Right renal cortex interstitium (tissue), 3 donors: ENCODE data around the gene SFXN2. TPM values are rescaled to one million over a fixed set of nuclear protein-coding genes. Genes with fewer than 3 reads are reported as not detected.
A peak's percentile ranks its signal among the peaks of the same experiment; 100 is the strongest.
"Not testable (repeated sequence)": the region's sequence is repeated elsewhere in the genome, so short reads cannot be mapped to it uniquely, and the experiment has no call there.

Source experiments
- DNase-seq, 3 donors: peaks; one replicate each; pipeline ENCODE4 v3.0.0-alpha.2; 2013; ENCODE audit warnings: low read depth in 3 of 3, low spot score in 2 of 3
- polyA plus RNA-seq, 3 donors: library from polyadenylated mRNA; unstranded; fragments of 120-200 nt; gene quantifications; one replicate each; pipeline ENCODE4 v1.2.1, GENCODE V29; 2013; ENCODE audit not compliant: insufficient read length in 3 of 3

Gene SFXN2
- polyA plus RNA-seq, 3 donors, result 44.0 to 48.3 (median 47.1) TPM

DNA sequence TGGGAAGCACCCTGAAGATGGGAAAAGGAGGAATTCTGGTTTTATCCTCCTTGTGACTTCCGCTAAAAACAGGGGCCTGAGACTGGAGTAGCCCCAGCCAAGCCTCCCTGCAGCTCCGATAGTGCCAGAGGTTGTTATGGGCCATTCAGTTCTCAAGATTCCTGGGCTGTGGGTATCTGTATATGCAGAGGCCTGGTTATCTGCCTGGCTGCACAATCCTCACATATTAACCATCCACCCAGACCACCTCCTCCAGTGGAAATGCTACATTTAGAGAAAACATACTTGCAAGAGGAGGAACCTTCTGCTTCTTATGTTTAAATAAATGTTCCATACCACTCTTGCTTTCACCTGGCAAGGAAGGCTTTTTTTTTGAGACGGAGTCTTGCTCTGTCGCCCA lies 34.8 kb upstream of the SFXN2 start:
- DNase-seq, result no peak

DNA sequence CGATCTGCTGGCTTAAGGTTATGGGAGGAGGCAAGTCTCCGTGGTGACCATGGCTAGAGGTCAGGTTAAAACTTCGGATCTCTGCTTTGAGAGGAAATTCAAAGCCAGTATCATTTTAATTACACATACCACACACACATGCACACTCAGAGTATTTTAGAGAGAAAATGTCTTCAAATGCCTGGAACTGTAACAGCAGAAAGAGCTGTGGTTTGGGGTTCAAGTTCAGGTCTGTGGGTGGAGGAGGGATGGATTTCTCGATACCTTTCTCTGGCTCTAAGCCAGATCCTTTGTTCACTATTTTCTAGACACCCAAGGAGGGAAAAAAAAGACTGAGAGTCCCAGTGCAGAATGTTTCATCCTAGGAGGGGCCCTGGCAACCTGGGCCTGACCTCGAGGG lies 32.7 kb upstream of the SFXN2 start:
- no peak for DNase-seq

DNA sequence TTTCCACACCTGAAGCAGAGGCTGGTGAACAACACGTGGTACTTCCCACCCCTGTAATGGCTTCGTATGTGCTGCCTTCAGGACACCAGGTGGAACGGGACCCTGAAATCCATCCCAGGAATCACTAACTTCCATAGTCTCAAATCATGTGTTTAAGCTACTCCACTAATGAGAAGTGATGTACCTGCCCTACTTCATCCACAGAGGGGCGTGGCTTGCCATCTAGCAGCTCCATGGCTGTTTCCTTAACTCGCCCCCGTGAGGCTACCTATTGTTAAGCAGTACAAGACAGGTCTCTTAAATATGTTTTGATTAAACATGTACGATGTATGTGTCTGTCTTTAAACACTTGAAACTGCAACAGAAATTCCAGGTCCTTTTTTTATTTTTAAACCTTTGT lies 32.0 kb upstream of the SFXN2 start:
- DNase-seq, result no peak

DNA sequence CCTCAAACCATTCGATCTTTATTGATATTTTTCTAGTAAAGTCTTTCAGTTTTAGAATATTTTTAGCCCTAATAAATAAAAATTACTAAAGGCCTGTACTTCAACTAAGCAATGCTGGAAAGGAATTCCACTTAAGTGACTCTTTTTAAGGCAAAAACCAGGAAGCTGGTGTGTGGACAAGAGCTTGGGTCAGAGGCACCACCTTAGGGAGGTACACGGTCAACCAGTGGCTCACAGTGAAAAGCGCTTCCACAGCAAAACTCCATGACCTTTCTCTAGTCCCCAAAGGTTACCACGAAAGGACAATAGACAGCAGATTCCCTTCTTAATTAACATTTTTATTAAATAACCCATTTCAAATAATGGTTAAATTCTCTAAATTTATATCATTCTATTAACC lies 31.5 kb upstream of the SFXN2 start:
- DNase-seq, result no peak

DNA sequence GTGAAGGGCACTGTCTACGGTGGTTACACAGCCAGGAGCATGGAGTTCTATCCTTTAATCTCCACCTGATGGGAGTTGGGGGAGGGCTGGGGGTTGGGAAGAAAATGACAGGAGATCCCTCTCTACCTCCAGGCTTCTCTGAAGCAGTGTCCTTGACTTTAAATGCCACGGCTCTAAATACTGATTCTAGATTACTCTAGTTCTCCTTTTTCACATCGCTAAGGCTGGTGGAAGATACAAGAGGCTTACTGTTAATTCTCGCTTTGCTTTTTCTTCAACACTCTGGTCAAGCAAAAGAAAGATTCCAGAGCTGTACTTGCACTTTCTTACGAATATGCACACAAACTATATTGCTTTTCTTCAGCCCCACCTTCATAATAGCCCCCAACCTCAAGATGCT lies 30.7 kb upstream of the SFXN2 start:
- no peak for DNase-seq

DNA sequence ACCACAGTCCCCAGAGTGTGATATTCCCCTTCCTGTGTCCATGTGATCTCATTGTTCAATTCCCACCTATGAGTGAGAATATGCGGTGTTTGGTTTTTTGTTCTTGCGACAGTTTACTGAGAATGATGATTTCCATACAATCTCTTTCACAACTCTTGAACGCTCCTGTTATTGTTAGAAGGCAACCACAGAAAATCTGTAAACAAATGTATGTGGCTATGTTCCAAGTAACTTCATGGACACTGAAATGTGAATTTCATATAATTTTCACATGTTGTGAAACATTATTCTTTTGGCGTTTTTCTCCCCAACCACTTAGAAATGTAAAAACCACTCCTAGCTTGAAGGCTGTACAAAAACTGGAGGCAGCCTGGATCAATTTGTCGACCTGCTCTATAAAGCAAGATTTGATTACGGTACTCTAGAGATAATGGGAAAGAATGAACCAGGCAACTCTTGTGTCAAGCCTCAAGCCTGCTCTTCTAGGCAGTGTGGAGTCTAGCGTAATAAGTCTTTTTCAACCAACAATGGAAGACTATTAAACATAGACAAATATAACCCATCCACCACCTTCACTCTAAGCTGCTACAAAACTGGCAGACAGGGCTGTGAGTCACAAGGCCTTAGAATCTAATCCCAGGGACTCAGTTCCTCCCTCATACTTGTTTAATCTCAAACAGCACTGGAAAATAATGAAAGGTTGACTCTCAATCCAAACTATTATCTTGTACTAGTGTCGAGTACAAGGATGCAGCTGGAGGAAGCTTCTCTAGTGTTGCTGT lies 23.0 kb upstream of the SFXN2 start:
- DNase-seq, result no peak

DNA sequence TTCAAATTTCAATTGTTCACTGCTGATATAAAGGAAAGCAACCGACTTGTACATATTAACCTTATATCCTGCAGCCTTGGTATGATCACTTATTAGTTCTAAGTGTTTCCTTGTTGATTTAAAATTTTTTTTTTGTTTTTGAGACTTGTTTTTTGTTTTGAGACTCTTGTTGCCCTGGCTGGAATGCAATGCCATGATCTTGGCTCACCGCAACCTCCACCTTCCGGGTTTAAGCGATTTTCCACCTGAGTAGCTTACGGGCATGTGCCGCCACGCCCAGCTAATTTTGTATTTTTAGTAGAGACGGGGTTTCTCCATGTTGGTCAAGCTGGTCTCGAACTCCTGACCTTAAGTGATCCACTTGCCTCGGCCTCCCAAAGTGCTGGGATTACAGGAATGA lies 19.0 kb upstream of the SFXN2 start:
- not testable (repeated sequence) for DNase-seq

DNA sequence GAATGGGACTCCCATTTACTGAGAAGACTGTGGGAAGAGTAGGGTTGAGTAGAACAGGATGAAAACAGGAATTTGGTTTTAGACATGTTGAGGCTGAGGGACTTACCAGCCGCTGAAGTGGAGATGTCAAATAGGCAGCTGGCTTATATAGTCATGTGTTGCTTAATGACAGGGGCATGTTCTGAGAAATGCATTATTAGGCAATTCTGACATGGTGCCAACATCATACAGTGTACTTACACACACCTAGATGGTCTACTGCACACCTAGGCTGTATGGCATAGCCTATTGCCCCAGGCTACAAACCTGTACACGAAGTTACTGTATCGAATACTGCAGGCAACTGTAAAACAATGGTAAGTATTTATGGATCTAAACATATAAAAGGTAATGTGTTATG lies 17.7 kb upstream of the SFXN2 start:
- DNase-seq, result no peak

DNA sequence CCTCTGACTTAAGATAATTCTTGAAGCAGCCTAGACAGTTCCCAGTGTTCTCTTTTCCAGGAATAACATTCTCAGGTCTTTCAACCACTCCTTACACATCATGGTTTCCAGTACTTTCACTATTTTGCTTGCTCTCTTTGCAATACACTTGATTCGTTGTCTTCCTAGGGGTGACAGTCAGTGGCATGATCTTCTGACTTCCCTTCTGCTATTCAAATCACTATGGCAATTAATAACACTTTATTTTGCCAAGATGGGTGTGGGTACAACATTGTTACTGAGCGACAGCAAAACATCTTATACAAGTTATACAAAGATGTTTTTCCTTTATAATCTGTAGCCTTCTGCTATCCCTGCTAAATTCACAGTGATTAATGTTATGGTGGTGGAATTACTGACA lies 15.5 kb upstream of the SFXN2 start:
- no peak for DNase-seq

GRCh38 chr10:102701272-102701671 lies 13.2 kb upstream of the SFXN2 start:
- DNase-seq, result no peak

- no peak for DNase-seq
Observed at GRCh38 chr10:102701796-102702195, 12.6 kb upstream of the SFXN2 start.

DNA sequence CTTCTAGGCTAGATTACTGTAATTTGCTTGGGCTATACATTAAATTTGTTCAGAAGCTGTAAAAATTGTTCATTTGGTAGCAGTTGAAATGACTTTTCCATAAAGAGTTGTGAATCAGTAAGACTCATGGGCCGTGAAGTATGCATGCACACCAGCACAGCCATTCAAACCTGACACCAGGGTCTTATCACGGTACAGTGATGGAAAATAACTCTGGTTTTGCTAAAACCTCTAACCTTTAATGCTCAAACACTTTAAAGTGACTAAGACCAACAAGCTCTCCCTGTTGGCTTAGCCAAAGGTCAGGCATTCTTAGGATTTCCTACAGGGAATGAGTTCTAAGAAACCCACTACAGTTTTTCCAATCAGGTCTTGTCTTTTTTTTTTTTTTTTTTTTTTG lies 11.7 kb upstream of the SFXN2 start:
- no peak for DNase-seq

- no peak for DNase-seq
Observed at GRCh38 chr10:102704915-102705314, 9.5 kb upstream of the SFXN2 start.

GRCh38 chr10:102705531-102705930 lies 8.9 kb upstream of the SFXN2 start:
- DNase-seq, result no peak

- DNase-seq, result no peak
Observed at GRCh38 chr10:102710609-102711008, 3.8 kb upstream of the SFXN2 start.

DNA sequence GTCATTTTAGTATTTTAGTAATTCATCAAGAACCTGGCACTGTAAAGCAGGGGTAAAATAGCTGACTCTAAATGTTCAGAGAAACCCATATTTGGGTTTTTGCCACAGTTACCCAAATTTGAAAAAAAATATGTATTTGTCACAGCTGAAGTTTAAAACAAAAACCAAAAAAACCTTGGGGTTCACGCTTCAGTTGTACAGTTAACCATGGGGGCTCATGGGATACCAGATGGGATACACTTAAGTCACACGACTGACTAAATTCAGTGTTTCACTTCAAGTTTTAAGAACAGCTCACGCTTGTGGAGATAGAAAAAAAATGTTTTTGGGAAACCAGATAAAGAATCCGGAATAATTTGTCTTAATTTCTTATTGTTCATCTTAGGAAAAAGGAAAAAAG lies 2.3 kb upstream of the SFXN2 start:
- no peak for DNase-seq

- DNase-seq, result no peak
Observed at GRCh38 chr10:102712843-102713538, 1.4 kb upstream of the SFXN2 start.

- no peak for DNase-seq
Observed at GRCh38 chr10:102713539-102713813, 960 bp upstream of the SFXN2 start.

DNA sequence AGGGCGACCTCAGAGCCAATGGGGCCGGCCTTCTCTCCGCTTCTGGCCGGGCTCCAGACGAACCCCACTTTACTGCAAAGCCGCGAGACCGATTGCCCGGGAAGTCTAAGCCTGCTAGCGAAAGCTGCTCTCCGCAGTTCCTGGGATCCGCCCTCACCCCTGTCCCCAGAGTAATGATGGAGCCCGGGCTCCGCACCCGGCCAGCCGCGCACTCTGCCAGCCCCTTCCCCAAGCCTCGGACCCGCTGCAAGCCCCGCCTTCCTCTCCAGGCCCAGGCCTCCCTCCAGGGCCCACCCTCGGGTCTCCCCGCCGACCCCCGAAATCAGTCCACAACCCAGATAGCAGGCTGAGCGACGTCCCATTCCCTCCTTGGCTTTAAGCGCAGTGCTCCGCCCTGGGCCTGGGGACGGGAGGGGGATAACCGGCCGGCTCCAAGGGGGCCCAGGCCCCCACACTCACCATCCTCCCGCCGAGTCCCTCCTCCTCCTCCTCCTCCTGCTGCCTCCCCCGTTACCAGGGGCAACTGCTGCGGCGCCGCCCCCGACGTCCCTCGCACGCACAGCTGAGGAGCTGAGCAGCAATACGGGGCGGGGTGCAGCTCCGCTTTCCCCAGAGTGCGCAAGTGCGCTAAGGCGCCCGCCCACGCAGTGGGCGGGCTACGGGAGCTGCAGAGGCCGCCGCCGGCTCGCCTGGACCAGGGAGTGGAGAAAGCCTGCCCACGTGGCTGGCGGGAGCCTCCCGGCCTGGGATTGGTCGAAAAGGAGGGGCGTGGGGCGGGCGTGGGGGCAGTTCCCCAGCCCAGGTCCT lies 419 bp upstream of the SFXN2 start, which contains the start of gene ARL3:
TSS of gene ARL3 (minus strand) at position 584 of the 807 bp plus-strand sequence. CDS start at position 462, 122 bp downstream.
- DNase-seq, result peak; percentile 93 to 99 (median 97)

- no peak for DNase-seq
Observed at GRCh38 chr10:102715880-102716279, 1.4 kb downstream of the SFXN2 start.

DNA sequence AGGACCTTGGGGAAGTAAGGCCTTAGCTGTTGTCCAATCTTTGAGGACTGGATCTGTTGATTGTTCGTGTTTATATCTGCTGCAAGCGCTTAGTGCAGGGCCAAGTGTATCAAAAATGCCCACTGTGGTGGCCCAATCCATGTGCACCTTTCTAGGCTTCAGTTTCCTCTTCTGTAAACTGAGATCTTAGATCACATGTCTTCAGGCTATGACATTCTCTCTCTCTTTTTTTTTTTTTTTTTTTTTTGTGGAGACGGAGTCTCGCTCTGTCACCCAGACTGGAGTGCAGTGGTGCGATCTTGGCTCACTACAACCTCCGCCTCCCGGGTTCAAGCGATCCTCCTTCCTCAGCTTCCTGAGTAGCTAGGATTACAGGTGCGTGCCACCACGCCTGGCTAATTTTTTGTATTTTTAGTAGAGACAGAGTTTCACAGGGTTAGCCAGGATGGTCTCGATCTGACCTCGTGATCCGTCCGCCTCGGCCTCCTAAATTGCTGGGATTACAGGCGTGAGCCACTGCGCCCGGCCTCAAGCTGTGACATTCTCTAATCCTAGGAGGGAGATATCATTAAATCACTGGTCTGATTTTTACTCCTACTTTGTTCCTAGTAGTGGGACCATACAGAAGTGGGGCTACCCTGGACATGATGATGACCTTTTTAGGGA lies 2.6 kb downstream of the SFXN2 start:
- DNase-seq, result not testable (repeated sequence)
